Stomach (tissue), 9 donors: ENCODE results near the gene GSTA1. TPM values are rescaled to one million over a fixed set of nuclear protein-coding genes. Genes with fewer than 3 reads are reported as not detected.
"Not testable (repeated sequence)": the region's sequence is repeated elsewhere in the genome, so short reads cannot be mapped to it uniquely, and the experiment has no call there.

Source experiments
- DNase-seq, 2 donors: peaks; one replicate each; pipeline versions ENCODE4 v3.0.0 to v3.0.0-alpha.2; 2013 to 2019
- H3K27ac ChIP-seq, 5 donors: fragments of 200-600 bp in 4 of 5; sonication (generic) in 4 of 5; one replicate each; pipeline ENCODE4 v1.5.1; 2013 to 2019; ENCODE audit warnings: mild to moderate bottlenecking in 1 of 5, moderate library complexity in 1 of 5
- H3K27me3 ChIP-seq, 3 donors: fragments of 200-600 bp; sonication (generic); one replicate each; pipeline ENCODE4 v1.5.1; 2017 to 2019; ENCODE audit warnings: mixed run types in 1 of 3
- H3K36me3 ChIP-seq, 4 donors: fragments of 200-600 bp; sonication (generic); 1 replicate in 3 of 4; 2 replicates in 1 of 4; pipeline ENCODE4 v1.5.1; 2016 to 2019
- H3K4me1 ChIP-seq, 4 donors: fragments of 200-600 bp; sonication (generic); one replicate each; pipeline ENCODE4 v1.5.1; 2016 to 2019
- H3K4me3 ChIP-seq, 4 donors: fragments of 200-600 bp; sonication (generic) in 3 of 4; one replicate each; pipeline ENCODE4 v1.5.1; 2016 to 2019; ENCODE audit warnings: mild to moderate bottlenecking in 1 of 4
- H3K9me3 ChIP-seq, 4 donors: fragments of 200-600 bp; sonication (generic); one replicate each; pipeline ENCODE4 v1.5.1; 2016 to 2019
- CTCF ChIP-seq, 7 experiments: fragments of 450-650 bp in 4 of 7; fragments of 200-600 bp in 3 of 7; sonication (generic) in 3 of 7; IDR thresholded peaks; one replicate each; pipeline ENCODE4 v1.5.1; 2016 to 2019; ENCODE audit warnings: antibody characterized with exemption in 7 of 7, control low read depth in 2 of 7, mild to moderate bottlenecking in 1 of 7
- EP300 ChIP-seq: sonication (generic); formaldehyde crosslinking; IDR thresholded peaks from one replicate; pipeline ENCODE4 v1.6.1; 2017; ENCODE audit warnings: antibody characterized with exemption
- POLR2A ChIP-seq, 4 donors: fragments of 450-650 bp; IDR thresholded peaks; one replicate each; pipeline ENCODE4 v1.6.1; 2016; ENCODE audit warnings: antibody characterized with exemption in 4 of 4, control low read depth in 2 of 4, mild to moderate bottlenecking in 1 of 4, moderate library complexity in 1 of 4
- POLR2AphosphoS5 ChIP-seq, 3 donors: sonication (generic); formaldehyde crosslinking; IDR thresholded peaks; one replicate each; pipeline ENCODE4 v1.6.1; 2016; ENCODE audit warnings: antibody characterized with exemption in 3 of 3
- WGBS, 5 donors: extraction: QIAGEN DNeasy Blood & Tissue Kit in 3 of 5; methylation state at CpG; one replicate each; pipeline versions ENCODE4 v1.1.5 to v1.1.7; 2013 to 2018; 5-methylcytosine and 5-hydroxymethylcytosine counted together
- intact Hi-C: fragments of 100-400 bp; cut with DNase I; formaldehyde crosslinking; loops from one replicate; pipeline ENCODE4 v1.15.1; 2023; ENCODE audit warnings: low total_unique reads
- polyA plus RNA-seq, 3 donors: library from polyadenylated mRNA; stranded (reverse); fragments of 200-250 nt; gene quantifications; one replicate each; pipeline ENCODE4 v1.2.3, GENCODE V29; 2013
- total RNA-seq, 5 donors: library from RNA; depleted of rRNA; stranded (reverse); fragments of >200 nt; gene quantifications; one replicate each; pipeline versions ENCODE4 v1.1.0 to v1.2.3, GENCODE V29; 2014 to 2016
- donor health status: healthy with polysubstance abuse.
- donor health status: Bipolar disorder and iron deficiency.
- donor health status: healthy.

Gene GSTA1
- total and polyA plus RNA-seq, 8 donors: 8.2 to 292 (median 107) TPM; not detected in 1

- DNase-seq: no peak
- no peaks in the 10 kb centered on the region for H3K36me3 ChIP-seq
- H3K4me3 ChIP-seq: no peak within 1 kb of the TSS
- TF ChIP-seq CTCF (IDR thresholded peaks at IDR 0.05) (no peak), EP300 (no peak), POLR2A (IDR thresholded peaks at IDR 0.05) (no peak), POLR2AphosphoS5 (IDR thresholded peaks at IDR 0.05) (no peak)
- H3K9me3 ChIP-seq: no peaks in the 10 kb centered on the region
- H3K4me1 ChIP-seq: peaks cover 0 to 8% (median 3%) of the 10 kb centered on the region in 4 donors
- no peaks in the 10 kb centered on the region for H3K27me3 ChIP-seq
- WGBS, 5 donors: 64 to 82% (median 73%) methylated on average over 5 of the region's 5 CpGs
- H3K27ac ChIP-seq: peak within 1 kb of the TSS in 1 of 5 donors; percentile 17
- intact Hi-C loops: no loop called here
These were observed 37.4 kb upstream of the GSTA1 start, which contains the start of gene GSTA5 for GRCh38 chr6:52840763-52841585. GSTA5 (minus strand) TSS chr6:52840813.

DNA sequence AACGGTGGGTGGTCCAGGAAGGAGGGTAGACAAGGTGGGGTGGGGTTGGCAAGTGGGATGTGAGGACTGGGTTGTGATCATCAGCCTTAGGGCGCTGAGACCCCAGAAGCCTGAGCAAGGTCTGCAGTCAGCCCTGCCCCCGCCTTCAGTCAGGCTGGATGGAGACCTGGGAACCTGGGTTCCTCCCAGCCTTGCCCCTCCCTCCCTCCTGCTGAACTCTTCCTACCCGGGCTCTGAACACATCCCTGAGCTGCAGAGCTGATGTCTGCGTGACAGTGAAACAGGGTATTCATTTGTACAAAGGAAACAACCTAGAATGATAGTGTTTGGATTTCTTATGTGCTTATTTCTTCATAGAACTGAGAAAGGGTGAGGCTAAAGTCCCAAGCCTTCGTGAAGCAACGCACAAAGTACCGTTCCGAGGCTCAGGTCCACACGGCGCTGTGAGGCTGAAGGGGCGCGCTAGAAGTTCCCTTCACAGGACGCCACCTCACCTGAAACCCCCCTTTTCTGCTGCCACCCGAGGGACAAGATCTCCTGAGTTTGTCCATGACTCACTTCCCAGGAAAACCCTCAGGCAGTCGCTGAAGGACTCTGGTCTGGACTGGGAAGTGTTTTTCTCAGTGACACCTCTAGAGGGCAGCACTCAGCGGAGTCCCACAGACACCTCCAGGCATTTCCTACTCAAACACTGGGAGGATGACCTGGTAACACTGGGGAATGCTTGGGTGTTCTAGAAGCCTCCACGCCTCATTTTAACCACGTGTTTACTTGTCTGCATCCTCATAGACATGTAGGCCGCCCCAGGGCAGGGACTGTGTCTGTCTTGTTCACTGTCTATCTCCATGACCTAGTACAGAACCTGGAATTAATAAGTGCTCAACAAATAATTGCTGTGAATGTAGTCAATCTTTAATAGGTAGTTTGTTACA is 35.8 kb upstream of the GSTA1 start:
- WGBS, 5 donors: 62 to 77% (median 72%) methylated on average over 19 to 20 of the region's 20 CpGs
- H3K4me1 ChIP-seq: peaks cover 0 to 8% (median 3%) of the 10 kb centered on the region in 4 donors
- TF ChIP-seq POLR2A (IDR thresholded peaks at IDR 0.05) (no peak), CTCF (IDR thresholded peaks at IDR 0.05) (peak in 5 of 7 experiments; percentile 19 to 63 (median 46))

GRCh38 chr6:52834481-52834880 is 30.9 kb upstream of the GSTA1 start:
- 84 to 94% (median 89%) methylated on average over 1 of the region's 1 CpG for WGBS, 5 donors
- Histone ChIP-seq H3K27ac (no peak overlapping the region), H3K4me1 (no peaks in the 10 kb centered on the region), H3K36me3 (no peaks in the 10 kb centered on the region), H3K9me3 (no peaks in the 10 kb centered on the region), H3K4me3 (no peak overlapping the region), H3K27me3 (no peaks in the 10 kb centered on the region)
- intact Hi-C loops: no loop called here
- TF ChIP-seq EP300 (no peak), POLR2AphosphoS5 (IDR thresholded peaks at IDR 0.05) (no peak), CTCF (IDR thresholded peaks at IDR 0.05) (no peak), POLR2A (IDR thresholded peaks at IDR 0.05) (no peak)
- no peak for DNase-seq

More for the DNA sequence above, 35.8 kb upstream of the GSTA1 start:
- Histone ChIP-seq H3K9me3 (no peaks in the 10 kb centered on the region), H3K27ac (no peak overlapping the region), H3K36me3 (no peaks in the 10 kb centered on the region), H3K4me3 (no peak overlapping the region), H3K27me3 (no peaks in the 10 kb centered on the region)
- DNase-seq: peak; percentile 59 to 62
- intact Hi-C loops: no loop called here

DNA sequence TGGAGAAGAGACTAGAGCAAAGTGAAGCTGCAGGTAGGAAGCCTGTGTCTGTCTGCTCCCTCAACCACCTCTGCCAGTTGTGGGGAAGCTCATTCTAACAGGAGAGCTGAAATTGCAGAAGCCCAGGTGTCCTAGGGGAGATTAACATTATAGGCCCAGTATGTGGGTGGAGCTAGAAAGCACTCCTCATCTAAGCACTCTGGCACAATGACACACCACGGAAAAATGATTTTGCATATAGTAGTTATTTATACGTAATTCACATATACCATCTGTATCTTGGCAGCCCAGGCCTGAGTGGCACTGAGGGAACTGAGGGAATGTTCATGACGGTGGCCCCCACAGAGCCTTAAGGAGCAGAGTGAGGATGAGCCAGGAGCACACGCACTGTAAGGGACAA is 27.3 kb upstream of the GSTA1 start:
- H3K4me3 ChIP-seq, H3K27me3 ChIP-seq, DNase-seq, H3K9me3 ChIP-seq, H3K4me1 ChIP-seq, H3K36me3 ChIP-seq, H3K27ac ChIP-seq, intact Hi-C loops: not testable (repeated sequence)
- 80 to 88% (median 85%) methylated on average over 4 of the region's 4 CpGs for WGBS, 5 donors
